HTERT RPE-1 (cell line): ENCODE data around the gene ZNF74.
"Not testable (repeated sequence)": the region's sequence is repeated elsewhere in the genome, so short reads cannot be mapped to it uniquely, and the experiment has no call there.

Experiments used
- in situ Hi-C: fragments of 300-500 bp; cut with MboI; formaldehyde crosslinking; loops from 4 replicates; pipeline ENCODE4 v1.14.3; 2020; ENCODE audit warnings: low sequenced_read_pairs

ZNF74 gene

GRCh38 chr22:20441631-20442484 lies 47.9 kb downstream of the ZNF74 start:
- in situ Hi-C loops: no loop called here

DNA sequence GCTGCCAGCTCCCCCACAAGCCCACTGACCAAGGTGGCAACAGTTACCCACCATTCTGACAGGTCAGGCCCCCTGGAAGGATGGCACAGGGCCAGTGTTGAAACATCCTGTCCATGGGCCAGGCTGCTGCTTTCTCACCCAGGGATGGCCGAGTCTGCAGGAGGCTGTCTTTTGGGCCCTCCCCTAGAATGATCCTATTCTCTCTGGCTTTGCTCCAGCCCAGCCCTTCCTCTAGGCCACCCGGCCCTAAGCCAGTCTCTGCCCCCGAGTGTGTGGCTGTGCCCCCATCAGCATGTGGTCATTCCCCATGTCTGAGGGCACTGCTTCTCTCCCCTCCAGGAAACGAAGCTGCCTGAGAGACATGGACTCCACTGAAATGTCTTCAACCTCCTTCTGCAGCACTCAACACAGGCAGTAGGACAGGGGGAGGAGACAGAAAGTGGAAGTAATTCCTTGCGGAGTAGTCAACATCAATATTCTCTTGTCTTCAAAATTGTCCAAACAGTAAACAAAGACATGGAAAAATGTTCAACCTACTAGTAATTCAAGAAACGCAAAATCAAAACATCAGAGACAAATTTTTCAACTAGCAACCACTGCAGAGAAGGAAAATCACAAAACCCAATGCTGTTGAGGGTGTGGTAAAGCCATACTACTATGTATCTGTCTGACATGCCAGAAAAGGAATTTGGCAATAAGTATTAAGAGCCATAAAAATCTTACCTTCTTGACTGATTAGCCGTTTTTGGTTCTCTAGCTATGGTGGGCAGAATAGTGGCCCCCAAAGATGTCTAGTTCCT lies 48.7 kb downstream of the ZNF74 start:
- in situ Hi-C loops: no loop called here

DNA sequence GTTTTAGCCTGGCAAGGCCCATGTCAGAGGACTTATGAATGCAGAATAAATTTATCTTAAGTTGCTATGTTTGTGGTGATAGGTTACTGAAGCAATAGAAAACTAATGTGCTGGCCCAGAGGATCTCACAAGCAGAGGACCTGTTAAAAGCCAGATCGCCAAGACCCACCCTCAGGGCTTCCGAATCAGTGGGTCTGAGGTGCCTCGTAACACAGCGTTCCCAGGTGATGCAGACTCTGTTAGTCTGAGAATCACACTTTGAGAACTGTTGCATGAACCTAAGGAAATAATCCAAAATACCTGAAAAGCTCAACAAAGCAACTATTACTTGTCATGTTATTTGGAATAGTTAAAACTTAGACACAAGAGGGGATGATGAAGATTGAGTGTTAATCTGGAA lies 50.4 kb downstream of the ZNF74 start:
- in situ Hi-C loops: no loop called here

DNA sequence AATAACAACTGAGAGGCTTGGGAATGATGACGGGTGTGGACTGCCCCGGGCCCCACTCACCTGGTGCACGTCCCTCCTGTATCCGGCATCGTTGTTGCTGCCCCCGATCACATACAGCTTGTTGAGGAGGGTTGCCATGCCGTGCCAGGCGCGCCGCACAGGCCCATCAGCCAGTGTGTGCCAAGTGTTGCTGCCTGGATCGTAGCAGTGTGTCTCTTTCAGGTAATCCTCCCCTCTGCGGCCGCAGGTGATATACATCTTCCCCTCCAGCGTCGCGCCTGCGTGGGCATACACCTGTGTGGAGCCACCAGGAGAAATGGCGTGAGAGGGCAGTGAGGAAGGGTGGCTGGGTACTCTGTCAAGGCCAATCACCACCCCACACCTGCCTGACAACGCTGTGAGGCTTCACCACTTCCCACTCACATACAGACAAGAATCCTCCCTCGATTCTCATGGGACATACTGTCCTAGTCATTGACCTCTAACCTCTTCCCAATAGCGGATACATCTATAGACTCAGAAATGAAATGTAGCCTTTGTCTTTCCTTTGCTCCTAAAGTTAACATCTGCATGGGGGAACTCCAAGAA lies 52.5 kb downstream of the ZNF74 start:
- in situ Hi-C loops: no loop called here

- in situ Hi-C loops: no loop called here
Observed at GRCh38 chr22:20448630-20449029, 54.7 kb downstream of the ZNF74 start.

GRCh38 chr22:20449819-20450550 lies 56.0 kb downstream of the ZNF74 start:
- in situ Hi-C loops: no loop called here

DNA sequence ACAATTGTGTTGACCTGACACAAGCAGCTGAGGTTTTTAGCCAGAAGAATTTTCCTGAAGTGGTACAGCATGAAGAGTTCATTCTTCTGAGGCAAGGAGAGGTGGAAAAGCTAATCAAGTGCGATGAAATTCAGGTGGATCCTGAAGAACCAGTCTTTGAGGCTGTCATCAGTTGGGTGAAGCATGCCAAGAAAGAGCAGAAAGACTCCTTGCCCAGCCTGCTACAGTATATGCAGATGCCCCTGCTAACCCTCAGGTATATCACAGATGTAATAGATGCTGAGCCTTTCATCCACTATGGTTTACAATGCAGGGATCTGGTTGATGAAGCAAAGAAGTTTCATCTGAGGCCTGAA lies 56.6 kb downstream of the ZNF74 start:
- in situ Hi-C loops: no loop called here

DNA sequence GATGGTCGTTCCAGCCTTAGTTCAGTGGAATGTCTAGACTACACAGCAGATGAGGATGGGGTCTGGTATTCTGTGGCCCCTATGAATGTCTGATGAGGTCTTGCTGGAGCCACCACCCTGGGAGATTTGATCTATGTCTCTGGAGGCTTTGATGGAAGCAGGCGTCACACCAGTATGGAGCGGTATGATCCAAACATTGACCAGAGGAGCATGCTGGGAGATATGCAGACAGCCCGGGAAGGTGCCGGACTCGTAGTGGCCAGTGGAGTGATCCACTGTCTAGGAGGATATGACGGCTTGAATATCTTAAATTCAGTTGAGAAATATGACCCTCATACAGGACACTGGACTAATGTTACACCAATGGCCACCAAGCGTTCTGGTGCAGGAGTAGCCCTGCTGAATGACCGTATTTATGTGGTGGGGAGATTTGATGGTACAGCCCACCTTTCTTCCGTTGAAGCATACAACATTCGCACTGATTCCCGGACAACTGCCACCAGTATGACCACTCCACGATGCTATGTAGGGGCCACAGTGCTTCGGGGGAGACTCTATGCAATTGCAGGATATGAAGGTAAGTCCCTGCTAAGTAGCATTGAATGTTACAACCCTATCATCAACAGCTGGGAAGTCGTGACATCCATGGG lies 57.3 kb downstream of the ZNF74 start:
- in situ Hi-C loops: not testable (repeated sequence)

DNA sequence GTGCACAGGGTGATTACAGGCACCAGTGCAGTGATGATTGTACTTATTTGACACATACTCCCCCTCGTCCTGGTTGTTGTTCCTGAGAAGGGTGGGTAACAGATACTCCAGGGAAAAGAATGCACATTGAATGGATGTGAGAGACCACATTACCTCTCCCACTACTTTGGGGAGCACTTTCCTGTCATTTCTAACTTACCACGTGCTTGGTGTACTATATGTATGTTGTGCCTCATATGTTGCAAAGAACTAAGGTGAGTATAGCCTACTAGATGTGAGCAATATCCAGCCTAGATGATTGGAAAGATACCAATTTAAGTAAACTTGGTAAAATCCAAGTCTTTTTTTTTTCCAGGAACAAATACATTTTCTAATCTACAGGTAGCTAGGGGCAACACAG lies 58.0 kb downstream of the ZNF74 start:
- in situ Hi-C loops: no loop called here

DNA sequence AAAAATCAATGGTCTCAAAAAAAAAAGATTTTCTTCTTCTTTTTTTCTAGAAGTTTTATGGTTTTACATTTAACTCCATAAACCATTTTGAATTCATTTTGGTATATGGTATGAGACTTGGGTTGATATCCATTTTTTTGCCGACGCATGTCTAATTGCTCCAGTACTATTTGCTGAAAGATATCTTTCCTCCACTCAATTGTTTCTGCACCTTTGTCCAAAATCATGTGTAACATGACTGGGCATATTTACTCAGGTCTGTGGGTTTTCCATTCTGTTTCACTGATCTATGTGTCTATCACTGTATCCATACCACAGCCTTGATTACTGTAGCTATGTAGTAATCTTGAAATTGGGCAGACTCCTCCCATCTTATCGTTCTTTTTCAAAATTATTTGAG lies 59.3 kb downstream of the ZNF74 start:
- in situ Hi-C loops: no loop called here

DNA sequence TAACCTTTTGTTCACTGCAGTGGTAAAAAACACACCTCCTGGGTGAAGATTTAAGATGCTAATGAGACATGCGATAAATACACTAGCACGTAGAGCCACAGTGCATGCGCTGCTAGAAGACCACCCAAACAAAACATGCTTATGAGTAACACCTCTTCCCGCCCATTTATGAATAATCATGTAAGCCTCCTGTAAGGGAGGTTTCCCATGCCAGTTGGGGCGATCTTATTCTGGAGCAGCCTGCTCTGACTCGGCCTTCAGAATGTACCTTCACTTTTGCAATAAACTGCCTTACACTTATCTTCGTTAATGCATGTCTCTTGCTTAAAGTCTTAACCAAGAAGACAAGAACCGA lies 61.7 kb downstream of the ZNF74 start:
- in situ Hi-C loops: no loop called here

- in situ Hi-C loops: no loop called here
Observed at GRCh38 chr22:20456064-20456721, 62.2 kb downstream of the ZNF74 start.

DNA sequence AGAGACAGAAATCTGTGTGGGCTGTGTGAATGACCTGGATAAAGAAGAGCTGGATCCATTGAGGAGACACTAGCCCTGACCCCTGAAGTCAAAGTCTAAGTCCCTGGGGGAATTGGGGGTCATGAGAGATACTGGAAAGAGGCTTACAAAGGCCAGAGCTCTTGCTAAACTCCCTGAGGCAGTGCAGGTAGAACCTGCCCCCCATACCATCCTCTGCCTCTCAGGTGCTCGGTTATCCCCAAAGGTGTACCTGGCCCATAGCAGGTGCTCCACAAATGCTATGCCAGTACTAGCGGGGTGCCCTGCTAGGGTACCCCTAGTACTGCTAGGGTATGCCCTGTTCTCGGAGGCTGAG lies 62.7 kb downstream of the ZNF74 start:
- in situ Hi-C loops: no loop called here

GRCh38 chr22:20457506-20458240 lies 63.7 kb downstream of the ZNF74 start:
- in situ Hi-C loops: no loop called here
